HFFc6 (cell line): ENCODE data around the gene NEIL3. TPM values are rescaled to one million over a fixed set of nuclear protein-coding genes. Genes with fewer than 3 reads are reported as not detected.
"Not testable (repeated sequence)": the region's sequence is repeated elsewhere in the genome, so short reads cannot be mapped to it uniquely, and the experiment has no call there.

Source experiments
- DNase-seq: peaks from one replicate; pipeline ENCODE4 v3.0.0-alpha.2; 2018
- H3K27ac Mint-ChIP-seq: 2 replicates; pipeline ENCODE4 v1.8.0; 2020; ENCODE audit warnings: mild to moderate bottlenecking, mixed read lengths
- H3K27me3 Mint-ChIP-seq: 2 replicates; pipeline ENCODE4 v1.8.0; 2021; ENCODE audit warnings: mild to moderate bottlenecking, moderate library complexity, mixed read lengths; ENCODE audit not compliant: insufficient read depth
- H3K36me3 Mint-ChIP-seq: 2 replicates; pipeline ENCODE4 v1.8.0; 2021; ENCODE audit warnings: low read depth, mixed read lengths
- H3K4me1 Mint-ChIP-seq: 2 replicates; pipeline ENCODE4 v1.8.0; 2020; ENCODE audit warnings: low read depth, mixed read lengths
- H3K4me3 Mint-ChIP-seq: 2 replicates; pipeline ENCODE4 v1.8.0; 2020; ENCODE audit warnings: mild to moderate bottlenecking, moderate library complexity, mixed read lengths
- H3K9me3 Mint-ChIP-seq: 2 replicates; pipeline ENCODE4 v1.8.0; 2020; ENCODE audit warnings: mild to moderate bottlenecking, mixed read lengths
- CTCF ChIP-seq: fragments of 200-600 bp; sonication (generic); IDR thresholded peaks from 2 replicates; pipeline ENCODE4 v1.5.0; 2021; ENCODE audit warnings: antibody characterized with exemption, mild to moderate bottlenecking
- total RNA-seq, 6 experiments: library from RNA; stranded (reverse); fragmentation: NEBNext Ultra II Directional; extraction: Animal tissue kit (Norgen Biotek cat#: 25700); gene quantifications; 2 replicates in 1 of 6; 3 replicates in 5 of 6; pipeline ENCODE4 v1.2.3, GENCODE V29; 2021

NEIL3 gene
- total RNA-seq, 6 experiments from 2014 or later = 4.1 to 9.5 (median 9.0) TPM

- H3K4me3 Mint-ChIP-seq = no peak overlapping the region
- peaks cover 7% of the 10 kb centered on the region for H3K36me3 Mint-ChIP-seq
- TF ChIP-seq CTCF = no peak
- peaks cover 4% of the 10 kb centered on the region for H3K27me3 Mint-ChIP-seq
- H3K4me1 Mint-ChIP-seq = peaks cover 14% of the 10 kb centered on the region
- peak; percentile 44 for DNase-seq
- H3K9me3 Mint-ChIP-seq = peaks cover 7% of the 10 kb centered on the region
- no peak overlapping the region for H3K27ac Mint-ChIP-seq
These were observed 7.1 kb upstream of the NEIL3 start for GRCh38 chr4:177302371-177303100.

- H3K4me1 Mint-ChIP-seq = peaks cover 27% of the 10 kb centered on the region
- TF ChIP-seq CTCF = no peak
- no peak for DNase-seq
These were observed 5.6 kb upstream of the NEIL3 start for GRCh38 chr4:177304094-177304493.

GRCh38 chr4:177304864-177305263 is 4.8 kb upstream of the NEIL3 start:
- not testable (repeated sequence) for H3K9me3 Mint-ChIP-seq, DNase-seq, H3K27me3 Mint-ChIP-seq, H3K36me3 Mint-ChIP-seq, H3K27ac Mint-ChIP-seq, H3K4me3 Mint-ChIP-seq
- peaks cover 33% of the 10 kb centered on the region for H3K4me1 Mint-ChIP-seq

More at GRCh38 chr4:177304094-177304493, 5.6 kb upstream of the NEIL3 start:
- Mint-ChIP-seq H3K36me3 (no peaks in the 10 kb centered on the region), H3K27ac (no peak overlapping the region), H3K9me3 (no peaks in the 10 kb centered on the region), H3K4me3 (no peak overlapping the region), H3K27me3 (peaks cover 4% of the 10 kb centered on the region)

- no peaks in the 10 kb centered on the region; the same call in 1 of the 2 replicates for H3K36me3 Mint-ChIP-seq
- DNase-seq = peak; percentile 88
- no peak for TF ChIP-seq CTCF
- peak overlapping the region; percentile 15; the same call in 1 of the 2 replicates for H3K4me3 Mint-ChIP-seq
- H3K9me3 Mint-ChIP-seq = no peaks in the 10 kb centered on the region
- H3K27ac Mint-ChIP-seq = peak overlapping the region; percentile 57
- peaks cover 45% of the 10 kb centered on the region for H3K4me1 Mint-ChIP-seq
- no peaks in the 10 kb centered on the region for H3K27me3 Mint-ChIP-seq
These were observed 1.5 kb upstream of the NEIL3 start for GRCh38 chr4:177308125-177308524.

- Mint-ChIP-seq H3K9me3 (no peaks in the 10 kb centered on the region), H3K27ac (peak overlapping the region; percentile 87), H3K4me3 (peak overlapping the region; percentile 97), H3K36me3 (no peaks in the 10 kb centered on the region; the same call in 1 of the 2 replicates), H3K27me3 (no peaks in the 10 kb centered on the region), H3K4me1 (peaks cover 53% of the 10 kb centered on the region)
- no peak for TF ChIP-seq CTCF
- DNase-seq = no peak
These were observed 690 bp upstream of the NEIL3 start for GRCh38 chr4:177308847-177309521.

GRCh38 chr4:177311589-177311988 is 1.9 kb downstream of the NEIL3 start:
- H3K9me3 Mint-ChIP-seq = no peaks in the 10 kb centered on the region
- no peaks in the 10 kb centered on the region for H3K27me3 Mint-ChIP-seq
- TF ChIP-seq CTCF = no peak
- H3K4me3 Mint-ChIP-seq = peak overlapping the region; percentile 97
- H3K36me3 Mint-ChIP-seq = no peaks in the 10 kb centered on the region; the same call in 1 of the 2 replicates
- peaks cover 79% of the 10 kb centered on the region for H3K4me1 Mint-ChIP-seq
- no peak overlapping the region for H3K27ac Mint-ChIP-seq
- DNase-seq = no peak
